Measurements from ENCODE around the gene MVB12B. TPM values are rescaled to one million over a fixed set of nuclear protein-coding genes. Genes with fewer than 3 reads are reported as not detected.
A peak's percentile ranks its signal among the peaks of the same experiment; 100 is the strongest.

The MVB12B gene
- total and polyA plus RNA-seq, 3 donors from 2014 or later: 13.6 to 30.7 (median 26.2) TPM

DNA sequence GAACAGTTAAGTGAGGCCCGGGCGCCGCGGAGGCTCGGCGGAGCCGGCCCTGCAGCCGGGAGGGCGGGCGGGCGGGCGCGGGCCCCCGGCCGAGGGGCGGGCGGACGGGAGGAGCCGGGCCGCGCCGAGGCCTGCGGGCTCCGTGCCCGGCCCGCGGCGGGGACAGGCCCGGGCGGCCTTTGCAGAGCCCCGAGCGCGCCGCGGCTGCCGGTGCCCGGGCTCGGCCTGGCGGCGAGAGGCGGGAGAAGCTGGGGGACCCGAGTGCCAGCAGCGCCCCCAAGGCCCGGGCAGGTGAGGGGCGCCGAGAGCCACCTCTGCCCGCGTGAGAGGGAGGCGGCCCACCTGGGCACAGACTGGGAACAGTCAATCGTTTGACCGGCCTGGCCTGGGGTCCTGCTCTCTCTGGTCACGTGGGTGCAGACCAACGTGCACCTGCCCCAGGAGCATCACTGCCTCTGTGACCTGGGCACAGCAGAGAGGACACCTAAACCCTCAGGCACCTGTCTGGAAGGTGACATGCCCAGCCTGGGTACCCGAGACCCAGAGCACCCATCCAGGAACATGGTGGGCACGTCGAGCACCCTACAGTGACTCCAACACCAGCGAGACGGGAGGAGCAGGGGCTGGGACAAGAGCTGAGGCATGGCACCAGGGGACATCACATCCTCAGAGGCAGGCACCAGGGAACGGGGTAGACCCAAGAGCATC is 531 bp downstream of the MVB12B start:
- Histone ChIP-seq H3K36me3 (ENCODE audit: low read depth, missing control alignments) (no peaks in the 10 kb centered on the region), H3K27me3 (no peaks in the 10 kb centered on the region), H3K4me3 (peak overlapping the region; percentile 64 to 67), H3K4me1 (peaks cover 13% of the 10 kb centered on the region), H3K9me3 (no peaks in the 10 kb centered on the region), H3K27ac (peak overlapping the region; percentile 55 to 89)
- TF ChIP-seq CTCF (IDR thresholded peaks at IDR 0.05) (no peak), POLR2A (IDR thresholded peaks at IDR 0.05) (no peak)
- DNase-seq: peak; percentile 25
- WGBS, 2 donors: 7 to 23% methylated on average over 6 to 31 of the region's 59 CpGs
- intact Hi-C loops (cut with DNase I; ENCODE audit: low total_unique reads): no loop called here

GRCh38 chr9:126327714-126328185 is 1.1 kb downstream of the MVB12B start:
- no peak for TF ChIP-seq POLR2A (IDR thresholded peaks at IDR 0.05)
- no peak for TF ChIP-seq CTCF (IDR thresholded peaks at IDR 0.05)
- H3K4me1 ChIP-seq: peaks cover 13% of the 10 kb centered on the region
- 20 to 23% methylated on average over 5 of the region's 5 CpGs for WGBS, 2 donors
- H3K27ac ChIP-seq: peak overlapping the region in 1 of 2 donors; percentile 89
- no peaks in the 10 kb centered on the region for H3K36me3 ChIP-seq (ENCODE audit: low read depth, missing control alignments)
- no peaks in the 10 kb centered on the region for H3K27me3 ChIP-seq
- peak overlapping the region; percentile 64 to 67 for H3K4me3 ChIP-seq
- intact Hi-C loops (cut with DNase I; ENCODE audit: low total_unique reads): no loop called here
- no peak for DNase-seq
- no peaks in the 10 kb centered on the region for H3K9me3 ChIP-seq

DNA sequence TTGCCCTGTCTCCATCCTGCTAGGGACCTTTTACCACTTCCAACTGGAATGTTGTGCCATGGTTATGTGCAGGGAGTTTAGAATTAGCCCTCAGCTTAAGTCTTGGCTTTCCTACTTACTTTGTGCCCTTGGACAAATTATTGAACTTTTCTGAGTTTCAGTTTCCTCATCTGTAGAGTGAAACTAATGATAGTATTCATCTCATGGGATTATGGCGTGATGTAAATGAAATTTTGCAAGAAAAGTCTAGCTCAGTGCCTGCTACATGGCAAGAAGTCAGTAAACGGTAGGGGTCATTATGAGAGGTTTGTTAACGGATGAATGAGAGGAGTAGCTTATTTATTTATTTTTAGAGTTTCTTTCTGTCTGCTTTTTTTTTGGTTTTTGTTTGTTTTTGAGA is 1.8 kb downstream of the MVB12B start:
- no peak for DNase-seq
- WGBS, 2 donors: 90 to 96% methylated on average over 3 of the region's 3 CpGs
- Histone ChIP-seq H3K9me3 (no peaks in the 10 kb centered on the region), H3K4me3 (no peak overlapping the region), H3K36me3 (ENCODE audit: low read depth, missing control alignments) (no peaks in the 10 kb centered on the region), H3K27me3 (no peaks in the 10 kb centered on the region), H3K4me1 (peaks cover 13% of the 10 kb centered on the region), H3K27ac (peak overlapping the region in 1 of 2 donors; percentile 24)
- intact Hi-C loops (cut with DNase I; ENCODE audit: low total_unique reads): no loop called here
- TF ChIP-seq CTCF (IDR thresholded peaks at IDR 0.05) (no peak), POLR2A (IDR thresholded peaks at IDR 0.05) (no peak)

- Histone ChIP-seq H3K4me1 (peaks cover 13% of the 10 kb centered on the region), H3K4me3 (no peak overlapping the region), H3K27me3 (no peaks in the 10 kb centered on the region), H3K9me3 (no peaks in the 10 kb centered on the region), H3K27ac (no peak overlapping the region), H3K36me3 (ENCODE audit: low read depth, missing control alignments) (no peaks in the 10 kb centered on the region)
- DNase-seq: no peak
- intact Hi-C loops (cut with DNase I; ENCODE audit: low total_unique reads): no loop called here
- no peak for TF ChIP-seq CTCF (IDR thresholded peaks at IDR 0.05)
- no peak for TF ChIP-seq POLR2A (IDR thresholded peaks at IDR 0.05)
- WGBS, 2 donors: 83 to 86% methylated on average over 9 to 10 of the region's 10 CpGs
These were observed 3.0 kb downstream of the MVB12B start for GRCh38 chr9:126329476-126330275.

All from testis (tissue), 3 donors.